Measurements from ENCODE around the gene SNX30. TPM values are rescaled to one million over a fixed set of nuclear protein-coding genes. Genes with fewer than 3 reads are reported as not detected.

The SNX30 gene
- total RNA-seq, 1 experiment from 2014 or later: 12.7 TPM

- Histone ChIP-seq H2AFZ (ENCODE audit: low read depth, low read length, poor library complexity, severe bottlenecking) (no peak overlapping the region), H3K79me2 (ENCODE audit: insufficient read depth, low read length) (peaks cover 10% of the 10 kb centered on the region), H3K27ac (ENCODE audit: low read depth, low read length) (no peak overlapping the region), H3K36me3 (ENCODE audit: control insufficient read depth in 1 of 2, insufficient read depth in 2 of 2, low read length in 2 of 2) (no peaks in the 10 kb centered on the region), H3K4me2 (ENCODE audit: low read length) (no peak overlapping the region), H3K27me3 (ENCODE audit: insufficient read depth, low read length) (no peaks in the 10 kb centered on the region), H3K9ac (ENCODE audit: low read length) (no peak overlapping the region), H3K4me1 (ENCODE audit: control insufficient read depth in 1 of 2, insufficient read depth in 2 of 2, low read length in 2 of 2) (peaks cover 3 to 11% of the 10 kb centered on the region in 2 experiments; a peak in 2 of 4 replicates), H3K4me3 (replicated peaks in 1 of 2; ENCODE audit: low read depth in 1 of 2, low read length in 2 of 2) (no peak overlapping the region), H3K9me2 (ENCODE audit: insufficient read depth) (no peaks in the 10 kb centered on the region), H4K20me1 (ENCODE audit: insufficient read depth) (no peaks in the 10 kb centered on the region), H3K9me3 (ENCODE audit: control insufficient read depth in 1 of 2, insufficient read depth in 1 of 2, low read depth in 1 of 2, low read length in 2 of 2) (no peaks in the 10 kb centered on the region)
- ChIA-PET RAD21 (ENCODE audit: low non-redundant PET in 1 of 2, low total read pairs in 2 of 2, uncharacterized antibody in 2 of 2, unreplicated experiment in 2 of 2) (no interaction called here), CTCF (no interaction called here), POLR2A (no interaction called here)
- no peak for TF ChIP-seq YY1 (IDR thresholded peaks at IDR 0.05; ENCODE audit: extremely low read depth, insufficient replicate concordance, low read depth, low read length)
- ATAC-seq: no peak
- DNase-seq (ENCODE audit: low read depth, low spot score): no peak
- BruUV-seq (replicated peaks): no TSS peak
- intact Hi-C loops (cut with micrococcal nuclease): no loop called here
Observed at GRCh38 chr9:112780450-112781036, 30.0 kb downstream of the SNX30 start.

DNA sequence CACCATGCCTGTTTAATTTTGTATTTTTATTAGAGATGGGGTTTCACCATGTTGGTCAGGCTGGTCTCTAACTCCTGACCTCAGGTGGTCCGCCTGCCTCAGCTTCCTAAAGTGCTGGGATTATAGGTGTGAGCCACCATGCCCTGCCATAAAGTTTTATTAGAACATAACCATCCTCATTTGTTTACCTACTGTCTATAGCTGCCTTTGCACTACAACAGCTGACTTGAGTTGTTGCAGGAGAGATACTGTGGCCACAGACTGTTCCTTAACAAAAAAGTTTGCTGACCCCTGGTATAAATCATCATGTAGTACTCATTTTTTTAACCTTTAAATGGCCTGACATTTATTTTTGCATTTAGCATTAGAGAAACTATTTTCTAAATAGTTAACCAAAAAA, 31.7 kb downstream of the SNX30 start:
- Histone ChIP-seq H3K27ac (ENCODE audit: low read depth, low read length) (no peak overlapping the region), H2AFZ (ENCODE audit: low read depth, low read length, poor library complexity, severe bottlenecking) (no peak overlapping the region), H3K9ac (ENCODE audit: low read length) (no peak overlapping the region), H3K27me3 (ENCODE audit: insufficient read depth, low read length) (no peaks in the 10 kb centered on the region), H4K20me1 (ENCODE audit: insufficient read depth) (no peaks in the 10 kb centered on the region), H3K4me2 (ENCODE audit: low read length) (no peak overlapping the region), H3K9me3 (ENCODE audit: control insufficient read depth in 1 of 2, insufficient read depth in 1 of 2, low read depth in 1 of 2, low read length in 2 of 2) (no peaks in the 10 kb centered on the region), H3K79me2 (ENCODE audit: insufficient read depth, low read length) (peaks cover 10% of the 10 kb centered on the region), H3K4me1 (ENCODE audit: control insufficient read depth in 1 of 2, insufficient read depth in 2 of 2, low read length in 2 of 2) (peaks cover 3 to 25% of the 10 kb centered on the region in 2 experiments; a peak in 2 of 4 replicates), H3K36me3 (ENCODE audit: control insufficient read depth in 1 of 2, insufficient read depth in 2 of 2, low read length in 2 of 2) (no peaks in the 10 kb centered on the region), H3K9me2 (ENCODE audit: insufficient read depth) (no peaks in the 10 kb centered on the region), H3K4me3 (replicated peaks in 1 of 2; ENCODE audit: low read depth in 1 of 2, low read length in 2 of 2) (no peak overlapping the region)
- BruUV-seq (replicated peaks): no TSS peak
- intact Hi-C loops (cut with micrococcal nuclease): no loop called here
- ATAC-seq (no peak), DNase-seq (ENCODE audit: low read depth, low spot score) (no peak)
- ChIA-PET POLR2A (no interaction called here), RAD21 (ENCODE audit: low non-redundant PET in 1 of 2, low total read pairs in 2 of 2, uncharacterized antibody in 2 of 2, unreplicated experiment in 2 of 2) (no interaction called here), CTCF (no interaction called here)
- TF ChIP-seq ZNF274 (IDR thresholded peaks at IDR 0.05; ENCODE audit: low read depth, low read length) (no peak), CBX3 (IDR thresholded peaks at IDR 0.05; ENCODE audit: low read depth) (no peak), POLR2A (IDR thresholded peaks at IDR 0.05; ENCODE audit: borderline replicate concordance, extremely low read depth, insufficient read depth, insufficient read length) (no peak), RAD21 (IDR thresholded peaks at IDR 0.05; ENCODE audit: low read depth) (no peak), POLR2AphosphoS5 (IDR thresholded peaks at IDR 0.05; ENCODE audit: low read depth, low read length) (no peak), SIN3A (IDR thresholded peaks at IDR 0.05; ENCODE audit: low read depth) (no peak), EZH2phosphoT487 (IDR thresholded peaks at IDR 0.05; ENCODE audit: borderline replicate concordance) (no peak), SRF (IDR thresholded peaks at IDR 0.05; ENCODE audit: low read depth) (no peak), REST (IDR thresholded peaks at IDR 0.05; ENCODE audit: low read depth) (no peak)
